NCI-H128 (cell line): ENCODE measurements around the gene SHANK2.
"Not testable (repeated sequence)": the region's sequence is repeated elsewhere in the genome, so short reads cannot be mapped to it uniquely, and the experiment has no call there.

ENCODE experiments used
- DNase-seq: peaks from one replicate; lab custom pipeline; 2025; ENCODE audit not compliant: unreplicated experiment; lab: John Stamatoyannopoulos, UW

SHANK2 gene

GRCh38 chr11:71245601-71246391, 6.6 kb downstream of the SHANK2 start:
- no peak for DNase-seq

- DNase-seq, result no peak
Observed at GRCh38 chr11:71244116-71244810, 8.1 kb downstream of the SHANK2 start.

- DNase-seq, result no peak
Observed at GRCh38 chr11:71242391-71242790, 10.0 kb downstream of the SHANK2 start.

- DNase-seq, result no peak
Observed at GRCh38 chr11:71241721-71242259, 10.6 kb downstream of the SHANK2 start.

- no peak for DNase-seq
Observed at GRCh38 chr11:71240865-71241691, 11.3 kb downstream of the SHANK2 start.

GRCh38 chr11:71240061-71240690, 12.2 kb downstream of the SHANK2 start:
- no peak for DNase-seq

- DNase-seq, result no peak
Observed at GRCh38 chr11:71239581-71239980, 12.8 kb downstream of the SHANK2 start.

- DNase-seq, result no peak
Observed at GRCh38 chr11:71238941-71239340, 13.4 kb downstream of the SHANK2 start.

GRCh38 chr11:71238285-71238875, 14.0 kb downstream of the SHANK2 start:
- DNase-seq, result no peak

GRCh38 chr11:71237853-71238252, 14.5 kb downstream of the SHANK2 start:
- DNase-seq, result no peak

GRCh38 chr11:71236836-71237475, 15.4 kb downstream of the SHANK2 start:
- DNase-seq, result no peak

- DNase-seq, result no peak
Observed at GRCh38 chr11:71235719-71236118, 16.7 kb downstream of the SHANK2 start.

- not testable (repeated sequence) for DNase-seq
Observed at GRCh38 chr11:71233896-71234852, 18.2 kb downstream of the SHANK2 start.

GRCh38 chr11:71232364-71232763, 20.0 kb downstream of the SHANK2 start:
- DNase-seq, result no peak

GRCh38 chr11:71228961-71229360, 23.4 kb downstream of the SHANK2 start:
- DNase-seq, result no peak

- DNase-seq, result no peak
Observed at GRCh38 chr11:71227058-71227659, 25.2 kb downstream of the SHANK2 start.

GRCh38 chr11:71223671-71224660, 28.4 kb downstream of the SHANK2 start:
- no peak for DNase-seq
